Mucosa of stomach (tissue), 1 donor: Measurements from ENCODE around the gene GALNT13.

Experiments used
- H3K27me3 ChIP-seq: one replicate; pipeline ENCODE4 v1.7.0; 2013; ENCODE audit warnings: mild to moderate bottlenecking, low read length; ENCODE audit not compliant: control insufficient read depth, insufficient read depth
- H3K36me3 ChIP-seq: one replicate; pipeline ENCODE4 v1.7.0; 2013; ENCODE audit warnings: low read length; ENCODE audit not compliant: control insufficient read depth, insufficient read depth
- H3K4me1 ChIP-seq: one replicate; pipeline ENCODE4 v1.7.0; 2013; ENCODE audit warnings: mild to moderate bottlenecking, low read length; ENCODE audit not compliant: control insufficient read depth, insufficient read depth
- H3K4me3 ChIP-seq: one replicate; pipeline ENCODE4 v1.7.0; 2013; ENCODE audit warnings: low read length
- H3K9ac ChIP-seq: one replicate; pipeline ENCODE4 v1.7.0; 2013; ENCODE audit warnings: mild to moderate bottlenecking, low read length, moderate library complexity
- H3K9me3 ChIP-seq: one replicate; pipeline ENCODE4 v1.7.0; 2013; ENCODE audit warnings: mild to moderate bottlenecking, low read length, moderate library complexity; ENCODE audit not compliant: control insufficient read depth
- donor health status: Pancreatic carcinoma.

GALNT13 gene

GRCh38 chr2:154238252-154238651, 366.5 kb downstream of the GALNT13 start:
- H3K4me1 ChIP-seq: no peaks in the 10 kb centered on the region
- no peak overlapping the region for H3K4me3 ChIP-seq
- no peaks in the 10 kb centered on the region for H3K9me3 ChIP-seq
- no peaks in the 10 kb centered on the region for H3K27me3 ChIP-seq
- no peak overlapping the region for H3K9ac ChIP-seq
- H3K36me3 ChIP-seq: no peaks in the 10 kb centered on the region

DNA sequence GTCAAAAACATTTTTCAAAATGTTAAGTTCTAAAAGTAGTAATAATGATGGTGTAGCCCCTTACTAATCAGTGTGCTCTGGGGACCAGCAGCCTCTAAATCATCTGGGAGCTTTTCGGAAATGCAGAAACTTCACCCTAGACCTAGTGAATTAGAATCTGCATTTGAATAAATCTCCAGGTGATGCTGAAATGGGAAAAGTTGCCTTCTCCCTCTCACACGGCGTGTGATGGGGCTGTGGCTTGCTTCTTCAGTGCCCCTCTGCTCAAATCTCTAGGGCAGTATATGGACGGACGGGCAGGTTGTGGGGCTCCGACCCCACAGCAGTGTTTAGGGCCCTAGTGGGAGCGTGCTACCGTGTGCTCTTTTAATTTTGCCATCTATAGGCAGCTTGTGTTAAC, 368.6 kb downstream of the GALNT13 start:
- H3K27me3 ChIP-seq: no peaks in the 10 kb centered on the region
- H3K36me3 ChIP-seq: no peaks in the 10 kb centered on the region
- no peak overlapping the region for H3K9ac ChIP-seq
- no peaks in the 10 kb centered on the region for H3K4me1 ChIP-seq
- H3K4me3 ChIP-seq: no peak overlapping the region
- H3K9me3 ChIP-seq: no peaks in the 10 kb centered on the region

GRCh38 chr2:154240921-154241379, 369.2 kb downstream of the GALNT13 start:
- Histone ChIP-seq H3K9me3 (no peaks in the 10 kb centered on the region), H3K4me1 (no peaks in the 10 kb centered on the region), H3K27me3 (no peaks in the 10 kb centered on the region), H3K4me3 (no peak overlapping the region), H3K36me3 (no peaks in the 10 kb centered on the region), H3K9ac (no peak overlapping the region)

- Histone ChIP-seq H3K36me3 (no peaks in the 10 kb centered on the region), H3K27me3 (no peaks in the 10 kb centered on the region), H3K4me1 (no peaks in the 10 kb centered on the region), H3K9me3 (no peaks in the 10 kb centered on the region), H3K9ac (no peak overlapping the region), H3K4me3 (no peak overlapping the region)
These were observed 371.0 kb downstream of the GALNT13 start for GRCh38 chr2:154242687-154243086.

DNA sequence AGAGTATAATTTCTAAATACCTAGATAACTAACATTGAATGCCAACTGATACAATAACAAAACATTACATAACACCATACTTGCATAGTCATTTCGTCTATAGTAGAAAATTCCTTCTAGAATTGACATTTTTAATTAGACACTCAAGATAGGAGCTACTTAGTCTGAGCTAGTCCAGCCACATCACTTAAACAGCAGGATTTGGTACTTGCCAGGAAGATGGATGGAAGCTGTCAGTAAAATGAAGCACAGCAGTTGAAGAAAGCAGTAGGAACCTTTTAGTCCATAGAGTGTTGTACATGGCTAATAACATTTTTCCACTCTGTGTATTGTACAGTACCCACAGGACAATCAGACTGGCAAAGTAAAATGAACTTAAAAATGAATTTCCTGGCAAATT, 372.0 kb downstream of the GALNT13 start:
- no peaks in the 10 kb centered on the region for H3K9me3 ChIP-seq
- no peak overlapping the region for H3K9ac ChIP-seq
- no peaks in the 10 kb centered on the region for H3K4me1 ChIP-seq
- no peaks in the 10 kb centered on the region for H3K36me3 ChIP-seq
- no peaks in the 10 kb centered on the region for H3K27me3 ChIP-seq
- no peak overlapping the region for H3K4me3 ChIP-seq

DNA sequence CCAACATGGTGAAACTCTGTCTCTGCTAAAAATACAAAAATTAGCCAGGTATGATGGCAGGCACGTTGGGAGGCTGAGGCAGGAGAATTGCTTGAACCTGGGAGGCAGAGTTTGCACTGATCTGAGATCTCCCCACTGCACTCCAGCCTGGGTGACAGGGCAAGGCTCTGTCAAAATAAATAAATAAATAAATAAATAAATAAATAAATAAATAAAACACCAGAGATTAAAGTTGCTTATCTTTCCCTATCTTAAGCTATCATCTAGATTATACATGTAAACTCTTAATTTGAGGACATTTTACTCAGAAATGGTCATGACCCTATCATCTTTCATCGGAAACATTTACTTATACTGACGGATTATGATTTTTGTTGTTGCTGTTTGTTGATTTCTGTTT, 373.2 kb downstream of the GALNT13 start:
- H3K9ac ChIP-seq: no peak overlapping the region
- H3K4me1 ChIP-seq: no peaks in the 10 kb centered on the region
- no peaks in the 10 kb centered on the region for H3K36me3 ChIP-seq
- H3K4me3 ChIP-seq: no peak overlapping the region
- H3K27me3 ChIP-seq: no peaks in the 10 kb centered on the region
- H3K9me3 ChIP-seq: no peaks in the 10 kb centered on the region

DNA sequence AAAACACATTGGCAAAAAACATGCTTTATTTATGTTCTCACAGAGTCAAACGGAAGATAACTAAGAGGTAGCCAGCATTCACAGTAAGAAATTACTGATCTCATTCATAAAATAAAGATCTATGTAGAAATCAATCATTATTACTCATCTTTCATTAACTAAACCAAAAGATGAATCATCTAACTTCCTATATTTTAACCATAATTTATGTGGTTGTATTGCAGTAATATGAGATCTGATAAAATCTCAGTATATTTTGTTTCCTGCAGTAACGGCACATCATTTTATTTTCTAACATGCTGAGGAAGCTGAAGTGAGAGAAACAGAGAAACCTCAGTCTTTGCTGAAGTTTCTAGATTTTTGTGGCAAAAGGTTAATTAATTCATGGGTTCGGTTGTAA, 375.8 kb downstream of the GALNT13 start:
- Histone ChIP-seq H3K4me3 (no peak overlapping the region), H3K36me3 (no peaks in the 10 kb centered on the region), H3K27me3 (no peaks in the 10 kb centered on the region), H3K9ac (no peak overlapping the region), H3K4me1 (no peaks in the 10 kb centered on the region), H3K9me3 (no peaks in the 10 kb centered on the region)

- H3K4me3 ChIP-seq: no peak overlapping the region
- H3K27me3 ChIP-seq: no peaks in the 10 kb centered on the region
- H3K4me1 ChIP-seq: no peaks in the 10 kb centered on the region
- H3K9ac ChIP-seq: no peak overlapping the region
- no peaks in the 10 kb centered on the region for H3K36me3 ChIP-seq
- no peaks in the 10 kb centered on the region for H3K9me3 ChIP-seq
These were observed 384.4 kb downstream of the GALNT13 start for GRCh38 chr2:154256136-154256535.

DNA sequence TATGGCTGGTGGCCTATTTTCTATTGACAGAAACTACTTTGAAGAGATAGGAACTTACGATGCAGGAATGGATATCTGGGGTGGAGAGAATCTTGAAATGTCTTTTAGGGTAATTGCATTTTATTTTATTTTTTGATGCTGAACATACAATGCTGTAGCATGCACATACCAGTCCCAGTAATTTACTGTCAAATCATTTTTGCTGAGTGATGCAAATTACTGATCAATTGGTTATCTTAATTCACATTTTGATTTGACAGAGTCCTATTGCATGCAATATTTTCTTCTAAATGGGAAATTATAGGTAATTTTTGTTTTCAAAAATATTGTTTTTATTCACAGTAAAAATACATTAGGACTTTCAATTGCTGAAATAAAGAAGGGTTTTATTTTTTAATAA, 387.3 kb downstream of the GALNT13 start:
- Histone ChIP-seq H3K4me1 (no peaks in the 10 kb centered on the region), H3K9me3 (no peaks in the 10 kb centered on the region), H3K36me3 (no peaks in the 10 kb centered on the region), H3K9ac (no peak overlapping the region), H3K27me3 (no peaks in the 10 kb centered on the region), H3K4me3 (no peak overlapping the region)

DNA sequence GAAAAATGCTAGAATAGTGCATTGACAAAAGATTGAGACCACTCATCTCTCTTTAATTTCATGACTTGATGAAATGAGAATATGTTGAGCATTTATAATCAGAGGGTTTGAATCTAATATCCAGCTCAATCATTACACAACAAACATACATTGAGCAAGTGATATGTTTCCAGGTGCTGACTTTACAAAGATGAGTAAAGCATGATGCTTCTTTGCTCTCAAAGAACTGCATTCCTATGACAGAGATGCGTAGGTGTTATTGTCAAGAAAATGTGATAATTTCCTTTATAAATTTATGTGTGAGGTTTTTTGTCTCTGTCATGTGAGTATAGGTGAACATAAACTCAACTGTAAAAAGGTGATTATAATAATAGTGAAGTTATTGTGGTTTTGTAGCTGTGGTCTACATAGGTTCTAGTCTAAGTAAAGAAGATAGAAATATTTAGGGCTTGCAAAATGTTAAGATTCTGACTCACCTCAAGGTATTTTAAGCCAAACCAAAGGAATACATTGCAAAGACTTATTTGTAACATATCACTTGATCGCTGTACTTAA, 389.8 kb downstream of the GALNT13 start:
- Histone ChIP-seq H3K9ac (no peak overlapping the region), H3K27me3 (no peaks in the 10 kb centered on the region), H3K4me1 (no peaks in the 10 kb centered on the region), H3K36me3 (no peaks in the 10 kb centered on the region), H3K9me3 (no peaks in the 10 kb centered on the region), H3K4me3 (no peak overlapping the region)

GRCh38 chr2:154263206-154263605, 391.5 kb downstream of the GALNT13 start:
- no peaks in the 10 kb centered on the region for H3K36me3 ChIP-seq
- H3K9ac ChIP-seq: no peak overlapping the region
- no peaks in the 10 kb centered on the region for H3K27me3 ChIP-seq
- no peaks in the 10 kb centered on the region for H3K9me3 ChIP-seq
- H3K4me1 ChIP-seq: no peaks in the 10 kb centered on the region
- H3K4me3 ChIP-seq: no peak overlapping the region

GRCh38 chr2:154264024-154264423, 392.3 kb downstream of the GALNT13 start:
- Histone ChIP-seq H3K36me3 (no peaks in the 10 kb centered on the region), H3K4me3 (no peak overlapping the region), H3K4me1 (no peaks in the 10 kb centered on the region), H3K9me3 (no peaks in the 10 kb centered on the region), H3K27me3 (no peaks in the 10 kb centered on the region), H3K9ac (no peak overlapping the region)

- no peak overlapping the region for H3K4me3 ChIP-seq
- no peaks in the 10 kb centered on the region for H3K4me1 ChIP-seq
- no peak overlapping the region for H3K9ac ChIP-seq
- no peaks in the 10 kb centered on the region for H3K9me3 ChIP-seq
- H3K27me3 ChIP-seq: no peaks in the 10 kb centered on the region
- H3K36me3 ChIP-seq: no peaks in the 10 kb centered on the region
These were observed 396.3 kb downstream of the GALNT13 start for GRCh38 chr2:154267983-154268382.
